GM10266 (cell line): Measurements from ENCODE around the gene LATS1.

Experiments
- DNase-seq: peaks from one replicate; pipeline ENCODE4 v3.0.0; 2012; ENCODE audit errors: extremely low spot score
- CTCF ChIP-seq: IDR thresholded peaks from 2 replicates; pipeline ENCODE4 v1.5.1; 2012; ENCODE audit warnings: mild to moderate bottlenecking, low read depth; ENCODE audit not compliant: control insufficient read depth, insufficient read depth; ENCODE audit errors: missing control alignments

Gene LATS1

DNA sequence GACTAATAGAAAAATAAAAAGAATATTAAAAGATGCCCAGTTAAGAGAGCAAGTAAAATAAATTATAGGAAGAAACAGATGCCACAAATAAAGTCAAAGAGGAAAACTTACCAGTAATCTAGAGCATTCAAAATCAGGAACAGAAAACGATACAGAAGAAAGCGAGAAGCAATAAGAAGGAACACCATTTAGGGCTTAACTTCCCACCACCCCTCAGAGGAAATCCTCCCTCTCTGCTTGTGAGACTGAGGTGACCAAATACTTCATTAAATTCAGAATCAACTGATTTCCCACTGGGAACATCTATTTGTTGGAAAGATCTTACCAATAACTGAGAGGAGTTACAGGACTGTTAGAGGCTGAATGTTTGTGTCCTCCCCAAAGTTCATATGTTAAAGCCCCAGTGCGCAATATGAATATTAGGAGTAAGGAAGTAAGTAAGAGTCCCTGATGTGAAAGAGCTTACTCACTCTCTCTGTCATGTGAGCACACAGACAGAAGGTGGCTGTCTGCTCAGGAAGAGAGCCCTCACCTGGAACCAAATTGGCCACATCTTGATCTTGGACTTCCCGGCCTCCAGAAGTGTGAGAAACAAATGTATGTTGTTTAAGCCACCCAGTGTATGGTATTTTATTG lies 88.9 kb downstream of the LATS1 start:
- no peak for TF ChIP-seq CTCF
- no peak for DNase-seq

GRCh38 chr6:149627672-149628071 lies 90.2 kb downstream of the LATS1 start:
- DNase-seq = no peak
- TF ChIP-seq CTCF = no peak

GRCh38 chr6:149615805-149616204 lies 102.1 kb downstream of the LATS1 start:
- no peak for DNase-seq
- no peak for TF ChIP-seq CTCF

GRCh38 chr6:149614337-149614736 lies 103.6 kb downstream of the LATS1 start:
- no peak for TF ChIP-seq CTCF
- DNase-seq = no peak

DNA sequence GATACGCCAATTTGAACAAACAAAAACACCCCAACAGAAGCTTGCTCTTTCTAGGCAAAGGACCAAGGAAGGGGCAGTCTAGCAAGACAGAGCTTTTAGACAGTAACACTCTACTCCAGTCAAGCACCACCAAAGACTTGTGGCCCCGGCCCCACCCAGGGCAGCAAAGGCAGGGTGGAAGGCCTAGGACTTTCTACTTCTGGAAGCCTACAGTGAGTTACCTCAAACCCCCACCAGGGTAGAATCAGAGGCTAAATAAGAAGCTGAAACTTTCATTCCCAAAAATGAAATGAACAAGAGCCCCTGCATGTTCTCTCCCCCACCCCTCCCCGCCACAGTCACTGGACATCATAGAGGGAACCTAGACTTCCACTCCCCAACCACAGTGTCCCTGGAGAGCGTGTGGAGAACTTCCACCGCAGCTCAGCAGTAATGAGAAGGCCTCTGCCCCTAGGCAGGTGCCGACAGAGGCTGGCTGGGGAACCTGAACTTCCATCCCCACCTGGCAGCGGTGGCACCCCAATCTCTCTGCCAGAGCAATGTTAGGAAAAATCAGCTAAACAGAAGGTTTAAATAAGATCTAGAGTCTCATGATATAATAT lies 109.4 kb downstream of the LATS1 start:
- TF ChIP-seq CTCF = no peak
- DNase-seq = no peak
